PFSK-1 (cell line): ENCODE data around the gene HOTAIR.

ENCODE experiments used
- POLR2AphosphoS5 ChIP-seq: IDR thresholded peaks from 2 replicates; pipeline ENCODE4 v1.6.1; 2012; ENCODE audit warnings: low read depth, mild to moderate bottlenecking, control low read depth, low read length, moderate library complexity
- REST ChIP-seq, 2 experiments: IDR thresholded peaks; 2 replicates each; pipeline versions ENCODE4 v1.6.1 to v1.8.0; 2011 to 2012; ENCODE audit warnings: low read depth in 2 of 2, low read length in 2 of 2, control low read depth in 1 of 2, inconsistent platforms in 1 of 2, mild to moderate bottlenecking in 1 of 2, moderate library complexity in 1 of 2; ENCODE audit not compliant: insufficient read depth in 1 of 2
- SIN3A ChIP-seq: IDR thresholded peaks from 2 replicates; pipeline ENCODE4 v1.6.1; 2012; ENCODE audit warnings: mild to moderate bottlenecking, low read length, moderate library complexity, borderline replicate concordance; ENCODE audit not compliant: insufficient read depth
- TAF1 ChIP-seq: IDR thresholded peaks from 2 replicates; pipeline ENCODE4 v1.6.1; 2012; ENCODE audit warnings: low read length, control low read depth, borderline replicate concordance; ENCODE audit not compliant: insufficient read depth

- no peak for TF ChIP-seq POLR2AphosphoS5
- no peak for TF ChIP-seq TAF1
- TF ChIP-seq SIN3A: no peak
- no peak for TF ChIP-seq REST (IDR thresholded peaks at IDR 0.05; ENCODE audit: insufficient read depth in 1 of 2, low read depth in 2 of 2, low read length in 2 of 2)
These were observed 14.7 kb upstream of the HOTAIR start for GRCh38 chr12:53989227-53990113.
